Trophoblast cell (in vitro differentiated cells and primary cell): ENCODE measurements around the gene DAZAP2.

ENCODE experiments used
- DNase-seq, 2 donors: peaks; one replicate each; pipeline ENCODE4 v3.0.0-alpha.2; 2016
- H2AFZ ChIP-seq: 2 replicates; pipeline ENCODE4 v1.6.1; 2013; ENCODE audit warnings: low read length, moderate library complexity, mild to moderate bottlenecking; ENCODE audit not compliant: insufficient read depth, poor library complexity
- H2AK5ac ChIP-seq: 2 replicates; pipeline ENCODE4 v1.6.1; 2013; ENCODE audit warnings: mild to moderate bottlenecking, low read length
- H2BK120ac ChIP-seq: 2 replicates; pipeline ENCODE4 v1.6.1; 2013; ENCODE audit warnings: low read length, mild to moderate bottlenecking, moderate library complexity; ENCODE audit not compliant: insufficient read depth, poor library complexity
- H2BK12ac ChIP-seq: 2 replicates; pipeline ENCODE4 v1.6.1; 2013; ENCODE audit warnings: mild to moderate bottlenecking, low read length, moderate library complexity
- H2BK5ac ChIP-seq: 2 replicates; pipeline ENCODE4 v1.6.1; 2013; ENCODE audit warnings: low read length, low read depth, moderate library complexity, mild to moderate bottlenecking; ENCODE audit not compliant: poor library complexity
- H3K14ac ChIP-seq: 2 replicates; pipeline ENCODE4 v1.6.1; 2013; ENCODE audit warnings: mild to moderate bottlenecking, low read length
- H3K18ac ChIP-seq: 2 replicates; pipeline ENCODE4 v1.6.1; 2013; ENCODE audit warnings: mild to moderate bottlenecking, low read length
- H3K23ac ChIP-seq: 2 replicates; pipeline ENCODE4 v1.6.1; 2013; ENCODE audit warnings: low read length
- H3K27ac ChIP-seq: 2 replicates; pipeline ENCODE4 v1.5.1; 2013; ENCODE audit warnings: low read depth, mild to moderate bottlenecking, inconsistent platforms, low read length, moderate library complexity
- H3K27me3 ChIP-seq: 2 replicates; pipeline ENCODE4 v1.6.1; 2013; ENCODE audit warnings: inconsistent platforms, mild to moderate bottlenecking, low read length, moderate library complexity; ENCODE audit not compliant: insufficient read depth
- H3K36me3 ChIP-seq, 2 experiments: 1 replicate in 1 of 2; 2 replicates in 1 of 2; pipeline ENCODE4 v1.6.1; 2013; ENCODE audit warnings: low read length in 2 of 2, mild to moderate bottlenecking in 2 of 2, moderate library complexity in 1 of 2; ENCODE audit not compliant: insufficient read depth in 2 of 2, control insufficient read depth in 1 of 2
- H3K4ac ChIP-seq: 2 replicates; pipeline ENCODE4 v1.6.1; 2013; ENCODE audit warnings: low read depth, mild to moderate bottlenecking, low read length, moderate library complexity
- H3K4me1 ChIP-seq, 2 experiments: 1 replicate in 1 of 2; 2 replicates in 1 of 2; pipeline ENCODE4 v1.6.1; 2013; ENCODE audit warnings: low read length in 2 of 2, mild to moderate bottlenecking in 2 of 2, moderate library complexity in 1 of 2; ENCODE audit not compliant: insufficient read depth in 2 of 2, control insufficient read depth in 1 of 2
- H3K4me2 ChIP-seq: 2 replicates; pipeline ENCODE4 v1.6.1; 2013; ENCODE audit warnings: inconsistent platforms, mild to moderate bottlenecking, low read length, moderate library complexity
- H3K4me3 ChIP-seq: 2 replicates; pipeline ENCODE4 v1.5.1; 2013; ENCODE audit warnings: mild to moderate bottlenecking, low read depth, low read length, inconsistent platforms
- H3K79me1 ChIP-seq: one replicate; pipeline ENCODE4 v1.6.1; 2013; ENCODE audit warnings: low read length
- H3K79me2 ChIP-seq: 2 replicates; pipeline ENCODE4 v1.6.1; 2013; ENCODE audit warnings: low read length, mild to moderate bottlenecking; ENCODE audit not compliant: control insufficient read depth, insufficient read depth, poor library complexity
- H3K9ac ChIP-seq: 2 replicates; pipeline ENCODE4 v1.6.1; 2013; ENCODE audit warnings: mild to moderate bottlenecking, low read length
- H3K9me3 ChIP-seq: 2 replicates; pipeline ENCODE4 v1.6.1; 2013; ENCODE audit warnings: low read depth, mild to moderate bottlenecking, control low read depth, inconsistent platforms, low read length; ENCODE audit not compliant: insufficient read depth
- H4K12ac ChIP-seq: 2 replicates; pipeline ENCODE4 v1.6.1; 2013; ENCODE audit warnings: low read depth, mild to moderate bottlenecking, low read length, moderate library complexity
- H4K8ac ChIP-seq: 2 replicates; pipeline ENCODE4 v1.6.1; 2013; ENCODE audit warnings: low read depth, mild to moderate bottlenecking, low read length, moderate library complexity
- H4K91ac ChIP-seq: one replicate; pipeline ENCODE4 v1.6.1; 2013; ENCODE audit warnings: low read depth, mild to moderate bottlenecking, low read length, moderate library complexity
- WGBS: extraction: QIAGEN DNeasy Blood & Tissue Kit; methylation state at CpG from one replicate; pipeline ENCODE4 v1.1.7; 2013; ENCODE audit warnings: missing lambda C conversion rate; ENCODE audit not compliant: insufficient read length, insufficient coverage; ENCODE audit errors: extremely low coverage; 5-methylcytosine and 5-hydroxymethylcytosine counted together

Gene DAZAP2

DNA sequence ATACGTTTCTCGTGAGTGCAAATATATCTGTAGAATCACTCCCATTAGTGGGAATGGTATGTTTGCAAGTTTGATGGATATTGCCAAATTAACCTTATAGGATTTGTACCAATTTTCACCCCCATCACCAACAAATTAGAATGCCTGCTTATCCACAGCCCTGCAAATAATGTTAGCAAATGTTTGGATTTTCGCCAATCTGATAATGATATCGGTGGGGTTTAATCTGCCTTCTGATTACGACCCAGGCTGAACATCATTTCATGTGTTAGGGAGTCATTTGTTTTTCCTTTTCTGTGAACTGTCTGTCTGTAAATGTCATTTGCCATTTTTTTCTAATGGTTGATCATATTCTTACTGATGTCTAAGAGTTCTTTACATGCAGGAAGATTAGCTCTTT lies 4.1 kb upstream of the DAZAP2 start:
- peaks cover 4% of the 10 kb centered on the region for H3K79me2 ChIP-seq
- no peak overlapping the region for H4K91ac ChIP-seq
- H3K9me3 ChIP-seq: no peaks in the 10 kb centered on the region
- H3K9ac ChIP-seq: no peak overlapping the region
- no peaks in the 10 kb centered on the region for H3K36me3 ChIP-seq
- H3K4me1 ChIP-seq: peaks cover 3 to 5% of the 10 kb centered on the region in 2 experiments
- no peak overlapping the region for H4K8ac ChIP-seq
- no peak overlapping the region for H3K27ac ChIP-seq
- no peak overlapping the region for H2AFZ ChIP-seq
- no peaks in the 10 kb centered on the region for H3K27me3 ChIP-seq
- H3K79me1 ChIP-seq: peaks cover 11% of the 10 kb centered on the region
- no peak overlapping the region for H3K18ac ChIP-seq
- H2BK5ac ChIP-seq: no peak overlapping the region
- no CpG with 5 or more reads among the region's 5 CpGs for WGBS
- no peak overlapping the region for H2BK120ac ChIP-seq
- no peak overlapping the region for H2BK12ac ChIP-seq
- no peak overlapping the region for H4K12ac ChIP-seq
- no peak for DNase-seq
- no peak overlapping the region for H3K4me3 ChIP-seq
- H3K4ac ChIP-seq: no peak overlapping the region
- H3K4me2 ChIP-seq: no peak overlapping the region
- no peak overlapping the region for H3K14ac ChIP-seq
- H2AK5ac ChIP-seq: no peak overlapping the region
- H3K23ac ChIP-seq: no peak overlapping the region

DNA sequence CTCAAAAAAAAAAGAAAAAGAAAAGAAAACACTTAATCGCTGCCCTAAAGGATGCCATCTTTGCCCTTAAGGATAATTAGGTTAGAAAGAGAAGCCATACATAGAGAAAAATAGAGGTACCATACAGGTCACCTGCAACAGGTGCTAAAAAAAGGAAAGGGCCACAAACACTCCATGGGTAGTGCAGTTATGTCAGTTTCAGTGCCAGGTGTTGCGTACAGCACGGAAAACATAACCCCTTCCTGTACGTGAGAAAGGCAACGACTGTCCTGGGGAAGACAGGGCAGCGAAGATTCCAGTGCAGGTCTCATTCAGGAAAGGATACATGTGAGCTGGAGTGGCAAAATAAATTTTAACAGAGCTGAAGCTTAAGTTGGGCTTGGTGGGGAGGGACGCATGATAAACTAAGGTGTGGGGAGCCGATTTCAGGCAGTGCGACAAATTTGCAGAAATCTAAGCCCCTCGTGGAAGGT lies 553 bp upstream of the DAZAP2 start:
- Histone ChIP-seq H3K27me3 (no peaks in the 10 kb centered on the region), H3K9me3 (no peaks in the 10 kb centered on the region), H4K91ac (peak overlapping the region; percentile 55), H3K9ac (peak overlapping the region; percentile 0), H4K12ac (peak overlapping the region; percentile 25), H2AK5ac (no peak overlapping the region), H3K79me2 (peaks cover 4% of the 10 kb centered on the region), H3K36me3 (peaks cover 8 to 21% of the 10 kb centered on the region in 2 experiments), H2BK120ac (peak overlapping the region; percentile 67), H3K4me3 (peak overlapping the region; percentile 13), H2AFZ (peak overlapping the region; percentile 86), H2BK5ac (peak overlapping the region; percentile 53), H3K27ac (peak overlapping the region; percentile 41), H4K8ac (peak overlapping the region; percentile 83), H3K14ac (peak overlapping the region; percentile 78), H3K18ac (peak overlapping the region; percentile 51), H3K4me2 (peak overlapping the region; percentile 63), H3K4me1 (peaks cover 5 to 7% of the 10 kb centered on the region in 2 experiments), H3K79me1 (peaks cover 11% of the 10 kb centered on the region), H2BK12ac (no peak overlapping the region), H3K4ac (peak overlapping the region; percentile 1), H3K23ac (no peak overlapping the region)
- DNase-seq: peak in 1 of 2 donors; percentile 29
- no CpG with 5 or more reads among the region's 10 CpGs for WGBS

DNA sequence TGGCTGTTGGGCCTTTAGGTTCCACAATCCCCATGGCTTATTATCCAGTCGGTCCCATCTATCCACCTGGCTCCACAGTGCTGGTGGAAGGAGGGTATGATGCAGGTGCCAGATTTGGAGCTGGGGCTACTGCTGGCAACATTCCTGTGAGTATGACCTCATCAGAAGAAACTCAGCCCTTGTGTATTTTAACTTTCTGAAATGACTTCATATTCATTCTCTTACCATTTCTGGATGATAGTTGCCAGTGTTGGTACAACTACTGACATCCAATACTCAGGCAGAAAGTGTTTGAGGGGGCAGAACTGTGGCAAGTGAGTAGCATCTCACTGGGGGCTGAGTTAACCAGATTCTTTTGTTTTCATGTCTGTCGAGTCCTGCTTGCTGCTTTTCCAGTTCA lies 2.3 kb downstream of the DAZAP2 start:
- no peak overlapping the region for H4K8ac ChIP-seq
- peaks cover 11% of the 10 kb centered on the region for H3K79me1 ChIP-seq
- H3K9me3 ChIP-seq: no peaks in the 10 kb centered on the region
- no peak overlapping the region for H2AK5ac ChIP-seq
- no peak overlapping the region for H2BK120ac ChIP-seq
- peaks cover 5 to 7% of the 10 kb centered on the region in 2 experiments for H3K4me1 ChIP-seq
- no peak overlapping the region for H4K12ac ChIP-seq
- peaks cover 17 to 33% of the 10 kb centered on the region in 2 experiments for H3K36me3 ChIP-seq
- no peak overlapping the region for H2BK5ac ChIP-seq
- H3K27ac ChIP-seq: no peak overlapping the region
- no peak overlapping the region for H3K4me2 ChIP-seq
- H3K79me2 ChIP-seq: peaks cover 4% of the 10 kb centered on the region
- no peak overlapping the region for H3K14ac ChIP-seq
- no peak overlapping the region for H3K4ac ChIP-seq
- H2BK12ac ChIP-seq: no peak overlapping the region
- WGBS: no CpG with 5 or more reads among the region's 2 CpGs
- H2AFZ ChIP-seq: no peak overlapping the region
- H3K4me3 ChIP-seq: no peak overlapping the region
- H4K91ac ChIP-seq: no peak overlapping the region
- DNase-seq: peak; percentile 68 to 81
- H3K9ac ChIP-seq: no peak overlapping the region
- no peak overlapping the region for H3K23ac ChIP-seq
- H3K18ac ChIP-seq: no peak overlapping the region
- no peaks in the 10 kb centered on the region for H3K27me3 ChIP-seq

DNA sequence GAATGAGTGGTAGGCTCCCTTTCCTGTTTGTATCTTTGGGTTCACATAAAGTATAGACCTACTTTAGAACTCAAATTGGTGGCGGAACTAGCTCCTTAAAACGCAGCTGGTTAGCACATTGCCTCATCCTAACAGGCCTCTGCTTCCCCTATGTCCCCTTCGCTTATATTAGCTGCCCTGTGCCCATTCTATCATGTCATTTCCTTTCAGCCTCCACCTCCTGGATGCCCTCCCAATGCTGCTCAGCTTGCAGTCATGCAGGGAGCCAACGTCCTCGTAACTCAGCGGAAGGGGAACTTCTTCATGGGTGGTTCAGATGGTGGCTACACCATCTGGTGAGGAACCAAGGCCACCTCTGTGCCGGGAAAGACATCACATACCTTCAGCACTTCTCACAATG lies 3.5 kb downstream of the DAZAP2 start:
- DNase-seq: no peak
- H3K4me1 ChIP-seq: peaks cover 5 to 7% of the 10 kb centered on the region in 2 experiments
- peaks cover 4% of the 10 kb centered on the region for H3K79me2 ChIP-seq
- no peak overlapping the region for H4K8ac ChIP-seq
- no peak overlapping the region for H3K23ac ChIP-seq
- no peak overlapping the region for H2AFZ ChIP-seq
- no peak overlapping the region for H4K91ac ChIP-seq
- H3K27ac ChIP-seq: no peak overlapping the region
- no peak overlapping the region for H3K14ac ChIP-seq
- H2BK12ac ChIP-seq: no peak overlapping the region
- no peak overlapping the region for H3K4me2 ChIP-seq
- peaks cover 11% of the 10 kb centered on the region for H3K79me1 ChIP-seq
- H3K9ac ChIP-seq: no peak overlapping the region
- WGBS: no CpG with 5 or more reads among the region's 7 CpGs
- H4K12ac ChIP-seq: no peak overlapping the region
- H3K36me3 ChIP-seq: peaks cover 17 to 39% of the 10 kb centered on the region in 2 experiments
- H3K9me3 ChIP-seq: no peaks in the 10 kb centered on the region
- H3K4me3 ChIP-seq: no peak overlapping the region
- no peak overlapping the region for H2BK120ac ChIP-seq
- H3K4ac ChIP-seq: no peak overlapping the region
- no peaks in the 10 kb centered on the region for H3K27me3 ChIP-seq
- no peak overlapping the region for H3K18ac ChIP-seq
- no peak overlapping the region for H2BK5ac ChIP-seq
- no peak overlapping the region for H2AK5ac ChIP-seq
